Adrenal gland (tissue), 12 donors: ENCODE results near the gene ANK2. TPM values are rescaled to one million over a fixed set of nuclear protein-coding genes. Genes with fewer than 3 reads are reported as not detected.

Source experiments
- DNase-seq, 7 donors: peaks; one replicate each; pipeline ENCODE4 v3.0.0-alpha.2; 2019 to 2020
- H3K27ac ChIP-seq, 5 donors: fragments of 200-600 bp; sonication (generic) in 4 of 5; 1 replicate in 3 of 5; 2 replicates in 2 of 5; pipeline versions ENCODE4 v1.5.1 to v1.8.0; 2016 to 2020; ENCODE audit warnings: mild to moderate bottlenecking in 1 of 5
- H3K27me3 ChIP-seq: fragments of 200-600 bp; 2 replicates; pipeline ENCODE4 v1.8.0; 2021
- H3K36me3 ChIP-seq, 2 donors: fragments of 200-600 bp; replicated peaks in 1 of 2; 1 replicate in 1 of 2; 2 replicates in 1 of 2; pipeline versions ENCODE4 v1.5.1 to v1.8.0; 2018 to 2022
- H3K4me1 ChIP-seq, 2 donors: fragments of 200-600 bp; replicated peaks in 1 of 2; 1 replicate in 1 of 2; 2 replicates in 1 of 2; pipeline versions ENCODE4 v1.5.1 to v1.8.0; 2018 to 2021
- H3K4me3 ChIP-seq, 4 donors: fragments of 200-600 bp; sonication (generic) in 3 of 4; one replicate each; pipeline ENCODE4 v1.5.1; 2016 to 2018
- H3K9me3 ChIP-seq, 3 donors: fragments of 200-600 bp; sonication (generic) in 1 of 3; replicated peaks in 1 of 3; 1 replicate in 2 of 3; 2 replicates in 1 of 3; pipeline versions ENCODE4 v1.5.1 to v1.8.0; 2016 to 2021
- CTCF ChIP-seq, 6 experiments: fragments of 450-650 bp in 4 of 6; fragments of 200-600 bp in 2 of 6; sonication (generic) in 1 of 6; IDR thresholded peaks; 1 replicate in 5 of 6; 2 replicates in 1 of 6; pipeline versions ENCODE4 v1.5.1 to v1.8.0; 2016 to 2021; ENCODE audit warnings: antibody characterized with exemption in 6 of 6, mild to moderate bottlenecking in 2 of 6, moderate library complexity in 1 of 6
- POLR2A ChIP-seq, 2 donors: fragments of 450-650 bp; IDR thresholded peaks; one replicate each; pipeline ENCODE4 v1.6.1; 2017; ENCODE audit warnings: antibody characterized with exemption in 2 of 2, mild to moderate bottlenecking in 2 of 2, moderate library complexity in 1 of 2
- WGBS, 4 donors: extraction: QIAGEN DNeasy Blood & Tissue Kit in 2 of 4; methylation state at CpG; one replicate each; pipeline versions ENCODE4 v1.1.5 to v1.1.7; 2013 to 2017; 5-methylcytosine and 5-hydroxymethylcytosine counted together
- intact Hi-C, 2 donors: fragments of 100-400 bp; cut with DNase I; formaldehyde crosslinking; loops; one replicate each; pipeline versions ENCODE4 v1.14.1 to v1.15.0; 2022 to 2023
- polyA plus RNA-seq, 3 donors: library from polyadenylated mRNA; stranded (reverse); fragments of 200-250 nt in 2 of 3; fragments of 350-450 nt in 1 of 3; fragmentation: Illumina TruSeq in 1 of 3; extraction: RNeasy Lipid Tissue Mini Kit (QIAGEN cat#74804) in 1 of 3; gene quantifications; one replicate each; pipeline ENCODE4 v1.2.3, GENCODE V29; 2013 to 2014
- total RNA-seq, 9 donors: library from RNA; depleted of rRNA in 4 of 9; stranded (reverse); fragments of >200 nt in 4 of 9; fragments of 120-200 nt in 1 of 9; fragmentation: NEBNext Ultra II Directional in 1 of 9; extraction: Animal tissue kit (Norgen Biotek cat#: 25700) in 1 of 9; gene quantifications; one replicate each; pipeline versions ENCODE4 v1.1.0 to v1.2.4, GENCODE V29; 2013 to 2023
- donor health status: healthy with polysubstance abuse.
- donor health status: Bipolar disorder and iron deficiency.
- donor health status: DM: yes; HTN: yes; CAD: no.
- donor health status: DM: no; HTN: no; CAD: no.
- donor health status: DM: no; HTN: no; CAD: no.
- donor health status: DM: yes; HTN: yes; CAD: no.

ANK2 gene
- total and polyA plus RNA-seq, 12 donors, result 6.5 to 229 (median 56.1) TPM

- H3K4me3 ChIP-seq, result no peak overlapping the region
- intact Hi-C loops, result no loop called here
- WGBS, 4 donors, result 77 to 92% (median 86%) methylated on average over 1 of the region's 1 CpG
- no peaks in the 10 kb centered on the region for H3K27me3 ChIP-seq
- no peaks in the 10 kb centered on the region for H3K9me3 ChIP-seq
- DNase-seq, result no peak
- no peaks in the 10 kb centered on the region for H3K4me1 ChIP-seq
- H3K36me3 ChIP-seq, result peaks cover 0 to 8% of the 10 kb centered on the region in 2 donors
- no peak for TF ChIP-seq CTCF (IDR thresholded peaks at IDR 0.05)
- no peak for TF ChIP-seq POLR2A (IDR thresholded peaks at IDR 0.05)
- no peak overlapping the region for H3K27ac ChIP-seq
These were observed 252.6 kb downstream of the ANK2 start for GRCh38 chr4:113302051-113302450.

- no peak for DNase-seq
- TF ChIP-seq CTCF (IDR thresholded peaks at IDR 0.05) (no peak), POLR2A (IDR thresholded peaks at IDR 0.05) (no peak)
- H3K9me3 ChIP-seq, result no peaks in the 10 kb centered on the region
- H3K36me3 ChIP-seq, result peaks cover 0 to 6% of the 10 kb centered on the region in 2 donors
- no peaks in the 10 kb centered on the region for H3K4me1 ChIP-seq
- H3K27ac ChIP-seq, result no peak overlapping the region
- H3K27me3 ChIP-seq, result no peaks in the 10 kb centered on the region
- H3K4me3 ChIP-seq, result no peak overlapping the region
- WGBS, 4 donors, result 72 to 86% (median 79%) methylated on average over 1 of the region's 1 CpG
- intact Hi-C loops, result no loop called here
These were observed 253.9 kb downstream of the ANK2 start for GRCh38 chr4:113303315-113303714.

GRCh38 chr4:113311047-113311446 lies 261.6 kb downstream of the ANK2 start:
- DNase-seq, result no peak
- no peak for TF ChIP-seq POLR2A (IDR thresholded peaks at IDR 0.05)
- TF ChIP-seq CTCF (IDR thresholded peaks at IDR 0.05), result no peak
- no peaks in the 10 kb centered on the region for H3K9me3 ChIP-seq
- no peaks in the 10 kb centered on the region for H3K4me1 ChIP-seq
- intact Hi-C loops, result no loop called here
- H3K27me3 ChIP-seq, result no peaks in the 10 kb centered on the region
- H3K36me3 ChIP-seq, result no peaks in the 10 kb centered on the region
- H3K4me3 ChIP-seq, result no peak overlapping the region
- H3K27ac ChIP-seq, result no peak overlapping the region
- 88 to 95% (median 92%) methylated on average over 2 of the region's 2 CpGs for WGBS, 4 donors

- no peak for TF ChIP-seq CTCF (IDR thresholded peaks at IDR 0.05)
- TF ChIP-seq POLR2A (IDR thresholded peaks at IDR 0.05), result no peak
- WGBS, 4 donors, result 89 to 96% (median 90%) methylated on average over 3 of the region's 3 CpGs
- no peak for DNase-seq
- Histone ChIP-seq H3K27ac (no peak overlapping the region), H3K36me3 (no peaks in the 10 kb centered on the region), H3K9me3 (no peaks in the 10 kb centered on the region), H3K27me3 (no peaks in the 10 kb centered on the region), H3K4me1 (no peaks in the 10 kb centered on the region), H3K4me3 (no peak overlapping the region)
- intact Hi-C loops, result no loop called here
These were observed 263.1 kb downstream of the ANK2 start for GRCh38 chr4:113312529-113312928.
